Uterus (tissue), 2 donors: ENCODE data around the gene IL1F10.

Experiments
- CTCF ChIP-seq, 4 experiments: fragments of 200-600 bp in 2 of 4; fragments of 450-650 bp in 2 of 4; sonication (generic) in 2 of 4; IDR thresholded peaks; one replicate each; pipeline ENCODE4 v1.5.1; 2016 to 2019; ENCODE audit warnings: antibody characterized with exemption in 4 of 4, mild to moderate bottlenecking in 2 of 4, moderate library complexity in 1 of 4
- POLR2A ChIP-seq, 2 donors: fragments of 450-650 bp; IDR thresholded peaks; one replicate each; pipeline ENCODE4 v1.6.1; 2016; ENCODE audit warnings: antibody characterized with exemption in 2 of 2, mild to moderate bottlenecking in 1 of 2, moderate library complexity in 1 of 2

GRCh38 chr2:113024764-113025163 lies 43.0 kb upstream of the IL1F10 start:
- TF ChIP-seq CTCF (IDR thresholded peaks at IDR 0.05): no peak
- no peak for TF ChIP-seq POLR2A (IDR thresholded peaks at IDR 0.05)
